WI38 (cell line): ENCODE data around the gene CCSER1.

Experiments
- H3K4me3 ChIP-seq: 2 replicates; pipeline ENCODE4 v1.5.1; 2011; ENCODE audit warnings: low read depth, mild to moderate bottlenecking, control low read depth, low read length
- CTCF ChIP-seq: IDR thresholded peaks from 2 replicates; pipeline ENCODE4 v1.5.1; 2012; ENCODE audit warnings: low read depth, mild to moderate bottlenecking, control low read depth, low read length

CCSER1 gene

GRCh38 chr4:91222014-91222413 lies 1094.8 kb downstream of the CCSER1 start:
- H3K4me3 ChIP-seq = no peak overlapping the region
- no peak for TF ChIP-seq CTCF

- TF ChIP-seq CTCF = no peak
- H3K4me3 ChIP-seq = no peak overlapping the region
These were observed 1099.7 kb downstream of the CCSER1 start for GRCh38 chr4:91226867-91227266.

- TF ChIP-seq CTCF = no peak
- no peak overlapping the region for H3K4me3 ChIP-seq
These were observed 1101.5 kb downstream of the CCSER1 start for GRCh38 chr4:91228659-91229058.

GRCh38 chr4:91233164-91233563 lies 1106.0 kb downstream of the CCSER1 start:
- TF ChIP-seq CTCF = no peak
- H3K4me3 ChIP-seq = no peak overlapping the region

- TF ChIP-seq CTCF = no peak
- H3K4me3 ChIP-seq = no peak overlapping the region
These were observed 1115.9 kb downstream of the CCSER1 start for GRCh38 chr4:91243132-91243531.

GRCh38 chr4:91256043-91256442 lies 1128.8 kb downstream of the CCSER1 start:
- TF ChIP-seq CTCF = no peak

GRCh38 chr4:91256751-91257150 lies 1129.6 kb downstream of the CCSER1 start:
- H3K4me3 ChIP-seq = no peak overlapping the region

More at GRCh38 chr4:91256043-91256442, 1128.8 kb downstream of the CCSER1 start:
- H3K4me3 ChIP-seq = no peak overlapping the region

More at GRCh38 chr4:91256751-91257150, 1129.6 kb downstream of the CCSER1 start:
- no peak for TF ChIP-seq CTCF
